AG09319 (cell line): ENCODE results near the gene SLC29A4.
"Not testable (repeated sequence)": the region's sequence is repeated elsewhere in the genome, so short reads cannot be mapped to it uniquely, and the experiment has no call there.

Source experiments
- DNase-seq: peaks from one replicate; pipeline ENCODE4 v3.0.0-alpha.2; 2010; ENCODE audit warnings: low read depth; ENCODE audit errors: extremely low read depth
- TF ChIP-seq, protein P1 (sequence below): IDR thresholded peaks from 2 replicates; pipeline ENCODE4 v1.5.1; 2011; ENCODE audit warnings: low read depth, mild to moderate bottlenecking, inconsistent platforms, low read length, moderate library complexity

Gene SLC29A4

GRCh38 chr7:5314864-5315263, 32.1 kb downstream of the SLC29A4 start:
- no peak for DNase-seq
- TF ChIP-seq, protein P1, sequence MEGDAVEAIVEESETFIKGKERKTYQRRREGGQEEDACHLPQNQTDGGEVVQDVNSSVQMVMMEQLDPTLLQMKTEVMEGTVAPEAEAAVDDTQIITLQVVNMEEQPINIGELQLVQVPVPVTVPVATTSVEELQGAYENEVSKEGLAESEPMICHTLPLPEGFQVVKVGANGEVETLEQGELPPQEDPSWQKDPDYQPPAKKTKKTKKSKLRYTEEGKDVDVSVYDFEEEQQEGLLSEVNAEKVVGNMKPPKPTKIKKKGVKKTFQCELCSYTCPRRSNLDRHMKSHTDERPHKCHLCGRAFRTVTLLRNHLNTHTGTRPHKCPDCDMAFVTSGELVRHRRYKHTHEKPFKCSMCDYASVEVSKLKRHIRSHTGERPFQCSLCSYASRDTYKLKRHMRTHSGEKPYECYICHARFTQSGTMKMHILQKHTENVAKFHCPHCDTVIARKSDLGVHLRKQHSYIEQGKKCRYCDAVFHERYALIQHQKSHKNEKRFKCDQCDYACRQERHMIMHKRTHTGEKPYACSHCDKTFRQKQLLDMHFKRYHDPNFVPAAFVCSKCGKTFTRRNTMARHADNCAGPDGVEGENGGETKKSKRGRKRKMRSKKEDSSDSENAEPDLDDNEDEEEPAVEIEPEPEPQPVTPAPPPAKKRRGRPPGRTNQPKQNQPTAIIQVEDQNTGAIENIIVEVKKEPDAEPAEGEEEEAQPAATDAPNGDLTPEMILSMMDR: no peak

DNA sequence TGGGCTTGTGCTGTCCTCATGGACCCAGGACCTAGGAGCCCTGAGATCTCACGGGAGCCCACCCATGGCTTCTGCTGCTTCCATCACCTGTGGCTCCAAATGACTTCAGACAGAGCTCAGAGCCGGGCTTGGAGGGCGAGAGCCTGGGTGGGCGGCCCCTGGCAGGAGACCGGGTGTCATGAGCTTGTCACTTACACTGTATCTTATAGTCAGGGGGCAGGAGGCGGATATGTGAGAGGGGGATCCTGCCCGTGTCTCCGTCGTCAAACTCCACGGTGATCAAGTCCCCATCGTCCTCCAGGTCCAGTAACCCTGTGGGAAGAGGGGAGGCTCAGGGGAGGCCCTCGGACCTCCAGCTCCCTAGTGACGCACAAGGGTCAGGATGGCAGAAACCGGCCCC, 33.0 kb downstream of the SLC29A4 start:
- TF ChIP-seq, protein P1: no peak
- no peak for DNase-seq

DNA sequence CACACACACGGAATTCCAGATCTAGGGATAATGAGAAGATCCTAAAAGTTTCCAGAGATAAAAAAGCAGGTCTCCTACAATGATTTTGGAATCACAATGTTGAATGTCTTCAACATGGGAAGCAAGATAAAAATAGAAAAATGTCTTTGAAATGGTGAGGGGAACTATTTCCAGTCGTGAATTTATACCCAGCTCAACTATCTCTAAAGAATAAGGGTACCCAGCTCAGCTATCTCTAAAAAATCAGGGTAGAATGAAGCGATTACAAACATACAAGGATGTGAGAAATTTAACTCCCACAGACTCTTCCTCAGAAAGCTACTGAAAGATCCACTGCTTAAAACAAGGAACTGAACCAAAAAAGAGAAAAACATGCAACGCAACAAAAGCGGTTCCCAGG, 35.9 kb downstream of the SLC29A4 start:
- DNase-seq: not testable (repeated sequence)

DNA sequence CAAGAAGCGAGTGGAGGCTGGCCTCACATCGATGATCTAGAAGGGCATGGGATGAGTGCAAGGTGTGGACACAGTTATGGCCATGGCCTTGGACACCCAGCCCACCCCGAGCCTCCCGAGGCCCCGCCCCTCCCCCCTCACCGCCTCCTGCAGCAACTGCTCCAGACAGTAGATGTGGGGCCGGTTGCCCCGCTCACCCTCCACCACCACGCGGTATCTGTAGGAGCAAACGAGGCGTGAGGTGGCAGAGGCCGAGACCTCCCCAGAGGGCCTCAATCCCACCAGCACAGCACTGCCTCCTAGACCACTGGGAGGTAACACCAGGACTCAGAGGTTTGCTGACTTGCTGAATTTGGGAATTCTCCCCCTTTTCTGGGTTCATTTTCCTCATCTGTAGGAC, 37.6 kb downstream of the SLC29A4 start:
- TF ChIP-seq, protein P1: no peak
- no peak for DNase-seq

DNA sequence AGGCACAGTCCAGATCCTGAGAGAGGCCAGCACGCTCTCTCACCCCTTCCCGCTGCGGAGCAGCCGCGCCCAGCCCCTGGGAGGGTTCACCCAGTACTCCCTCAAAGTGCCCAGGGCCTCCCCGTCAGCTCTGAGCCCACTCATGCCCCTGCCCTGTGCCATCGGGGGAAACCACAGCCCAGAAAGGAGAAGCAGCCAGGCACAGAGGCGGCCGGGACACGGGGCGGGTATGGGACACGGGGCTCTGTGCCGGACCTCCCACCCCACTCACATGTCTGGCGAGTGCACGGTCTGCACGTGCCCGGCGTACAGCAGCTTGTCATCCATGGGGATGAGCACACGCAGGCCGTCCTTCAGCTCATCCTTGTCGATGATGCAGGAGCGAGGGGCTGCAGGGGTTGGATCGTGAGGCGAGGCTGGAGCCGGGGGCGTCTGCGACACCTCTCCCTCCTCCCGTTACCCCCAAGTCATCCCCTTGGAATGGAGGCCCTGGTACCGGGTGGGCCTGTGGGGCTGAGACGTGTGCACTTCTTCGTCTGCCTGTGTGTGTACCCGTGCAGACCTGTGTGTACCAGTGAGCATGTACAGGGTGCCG, 38.2 kb downstream of the SLC29A4 start:
- TF ChIP-seq, protein P1: no peak
- DNase-seq: no peak

DNA sequence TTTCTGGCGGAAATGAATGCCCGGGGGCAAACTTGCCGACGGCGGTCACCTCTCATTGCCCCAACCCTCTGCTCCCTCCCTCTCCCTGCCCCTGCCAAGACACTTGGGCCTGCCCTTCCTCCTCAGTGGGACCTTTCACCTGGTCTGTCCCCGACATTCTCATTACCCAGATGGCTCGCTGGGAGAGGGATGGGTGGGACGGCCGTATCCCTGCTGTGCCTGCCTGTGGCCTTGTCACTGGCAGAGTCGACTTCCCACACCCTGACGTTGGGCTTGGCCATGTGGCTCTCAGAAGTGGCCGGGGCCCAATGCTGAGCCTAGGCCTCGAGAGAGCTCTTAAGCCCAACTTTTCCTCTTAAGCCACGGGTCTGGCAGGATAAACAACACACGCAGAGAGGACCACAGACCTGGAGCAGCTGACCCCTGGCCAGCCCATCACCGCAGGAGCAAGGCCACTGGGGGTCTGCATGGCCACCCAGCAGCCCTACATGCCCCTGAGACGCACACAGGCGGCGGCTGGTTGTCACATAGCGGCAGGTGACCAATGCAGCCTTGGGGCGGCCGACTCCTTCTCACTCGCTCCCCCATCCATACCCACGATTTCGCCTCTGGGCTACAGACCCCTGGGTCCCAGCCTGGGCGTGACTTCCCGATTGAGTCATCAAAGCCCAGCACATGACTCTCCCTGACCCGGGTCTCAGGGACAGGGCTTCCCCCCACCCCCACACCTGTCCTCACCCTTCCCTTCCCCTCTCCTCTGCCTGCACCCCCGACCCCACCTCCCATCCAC, 40.1 kb downstream of the SLC29A4 start:
- TF ChIP-seq, protein P1: no peak

GRCh38 chr7:5323800-5324781, 41.3 kb downstream of the SLC29A4 start:
- DNase-seq: not testable (repeated sequence)

More for the DNA sequence above, 40.1 kb downstream of the SLC29A4 start:
- no peak for DNase-seq

- TF ChIP-seq, protein P1: no peak
- DNase-seq: no peak
Observed at GRCh38 chr7:5324961-5325360, 42.2 kb downstream of the SLC29A4 start.
